ENCODE results near the gene CPZ. TPM values are rescaled to one million over a fixed set of nuclear protein-coding genes. Genes with fewer than 3 reads are reported as not detected.
"Not testable (repeated sequence)": the region's sequence is repeated elsewhere in the genome, so short reads cannot be mapped to it uniquely, and the experiment has no call there.

CPZ gene
- total and polyA plus RNA-seq, 2 donors, result 0.94 to 4.4 TPM

GRCh38 chr4:8618961-8619720 is 26.6 kb downstream of the CPZ start:
- Histone ChIP-seq H3K36me3 (ENCODE audit: control insufficient read depth in 2 of 2, insufficient read depth in 2 of 2, low read length in 1 of 2) (no peaks in the 10 kb centered on the region), H3K4me1 (ENCODE audit: control insufficient read depth in 2 of 2, insufficient read depth in 2 of 2, low read length in 2 of 2) (no peaks in the 10 kb centered on the region), H3K9me3 (ENCODE audit: control insufficient read depth in 2 of 2, insufficient read depth in 1 of 2, low read length in 1 of 2) (no peaks in the 10 kb centered on the region), H3K27me3 (ENCODE audit: control insufficient read depth in 2 of 2, insufficient read depth in 1 of 2, low read length in 1 of 2) (no peaks in the 10 kb centered on the region), H3K4me3 (ENCODE audit: low read length in 2 of 2) (no peak overlapping the region), H3K27ac (ENCODE audit: low read depth in 1 of 2, low read length in 1 of 2) (no peak overlapping the region)
- 94% methylated on average over 28 of the region's 28 CpGs for WGBS
- no peak for DNase-seq (ENCODE audit: low read depth in 6 of 9, low spot score in 9 of 9)

DNA sequence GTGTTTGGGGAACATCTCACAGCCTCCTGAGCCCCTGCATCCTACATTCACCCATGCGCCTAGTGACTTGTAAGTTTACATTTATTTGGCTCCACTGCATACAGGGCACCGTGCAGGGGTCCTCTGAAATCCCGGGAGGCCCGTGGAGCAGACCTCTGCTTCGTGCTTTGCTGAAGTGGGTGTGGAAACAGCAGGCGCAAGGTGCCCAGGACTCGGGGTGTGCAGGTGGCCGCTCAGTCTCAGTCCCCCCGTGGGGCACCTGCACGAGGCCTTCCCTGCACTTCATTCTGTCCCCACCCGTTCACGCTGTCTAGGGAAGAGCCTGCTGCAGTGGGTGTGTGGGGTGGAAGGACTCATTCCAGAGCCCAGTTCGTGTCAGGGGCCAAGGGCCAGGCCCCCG is 28.6 kb downstream of the CPZ start:
- WGBS, result 90% methylated on average over 13 of the region's 14 CpGs
- H3K9me3 ChIP-seq (ENCODE audit: control insufficient read depth in 2 of 2, insufficient read depth in 1 of 2, low read length in 1 of 2); DNase-seq (ENCODE audit: low read depth in 6 of 9, low spot score in 9 of 9); H3K36me3 ChIP-seq (ENCODE audit: control insufficient read depth in 2 of 2, insufficient read depth in 2 of 2, low read length in 1 of 2); H3K4me3 ChIP-seq (ENCODE audit: low read length in 2 of 2); H3K27me3 ChIP-seq (ENCODE audit: control insufficient read depth in 2 of 2, insufficient read depth in 1 of 2, low read length in 1 of 2); H3K4me1 ChIP-seq (ENCODE audit: control insufficient read depth in 2 of 2, insufficient read depth in 2 of 2, low read length in 2 of 2); H3K27ac ChIP-seq (ENCODE audit: low read depth in 1 of 2, low read length in 1 of 2): not testable (repeated sequence)

- not testable (repeated sequence) for H3K4me1 ChIP-seq (ENCODE audit: control insufficient read depth in 2 of 2, insufficient read depth in 2 of 2, low read length in 2 of 2); H3K36me3 ChIP-seq (ENCODE audit: control insufficient read depth in 2 of 2, insufficient read depth in 2 of 2, low read length in 1 of 2); H3K4me3 ChIP-seq (ENCODE audit: low read length in 2 of 2); DNase-seq (ENCODE audit: low read depth in 6 of 9, low spot score in 9 of 9); H3K9me3 ChIP-seq (ENCODE audit: control insufficient read depth in 2 of 2, insufficient read depth in 1 of 2, low read length in 1 of 2); H3K27ac ChIP-seq (ENCODE audit: low read depth in 1 of 2, low read length in 1 of 2); H3K27me3 ChIP-seq (ENCODE audit: control insufficient read depth in 2 of 2, insufficient read depth in 1 of 2, low read length in 1 of 2)
- WGBS, result no CpG with 5 or more reads among the region's 29 CpGs
Observed at GRCh38 chr4:8624601-8625272, 32.2 kb downstream of the CPZ start.

DNA sequence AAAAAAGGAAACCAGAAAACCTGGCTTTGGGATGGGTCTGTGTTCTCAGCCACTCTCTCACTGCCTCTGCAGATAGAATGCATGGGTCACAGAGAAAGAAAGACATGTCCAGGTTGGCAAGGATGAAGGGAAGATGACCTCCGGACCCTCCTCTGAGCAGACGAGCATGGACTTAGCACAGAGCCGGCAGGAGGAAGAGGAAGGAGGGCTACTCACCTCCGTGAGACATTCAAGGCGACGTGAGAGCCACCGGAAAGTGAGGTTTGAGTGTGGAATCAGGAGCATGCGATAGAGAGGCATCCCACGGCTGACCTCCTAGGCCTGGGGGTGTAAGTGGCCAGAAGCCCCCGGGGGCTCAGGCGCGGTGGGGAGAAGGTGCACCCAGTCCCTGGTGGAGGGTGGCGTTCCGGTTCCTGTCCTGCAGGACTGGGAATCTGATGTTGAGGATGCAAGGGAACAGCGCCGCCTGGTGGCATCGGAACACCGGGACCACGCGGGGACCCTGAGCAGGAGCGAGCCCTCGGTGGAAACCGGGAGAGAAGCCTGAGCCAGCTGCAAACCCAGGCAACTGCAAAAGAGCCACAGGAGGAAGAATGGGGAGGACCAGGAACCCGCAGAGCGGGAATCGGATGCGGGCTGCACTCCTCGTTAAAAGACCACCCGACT is 37.8 kb downstream of the CPZ start:
- H3K27ac ChIP-seq (ENCODE audit: low read depth in 1 of 2, low read length in 1 of 2); H3K36me3 ChIP-seq (ENCODE audit: control insufficient read depth in 2 of 2, insufficient read depth in 2 of 2, low read length in 1 of 2); H3K9me3 ChIP-seq (ENCODE audit: control insufficient read depth in 2 of 2, insufficient read depth in 1 of 2, low read length in 1 of 2); H3K27me3 ChIP-seq (ENCODE audit: control insufficient read depth in 2 of 2, insufficient read depth in 1 of 2, low read length in 1 of 2); H3K4me1 ChIP-seq (ENCODE audit: control insufficient read depth in 2 of 2, insufficient read depth in 2 of 2, low read length in 2 of 2); H3K4me3 ChIP-seq (ENCODE audit: low read length in 2 of 2); DNase-seq (ENCODE audit: low read depth in 6 of 9, low spot score in 9 of 9): not testable (repeated sequence)
- WGBS, result no CpG with 5 or more reads among the region's 29 CpGs

GRCh38 chr4:8631896-8632295 is 39.3 kb downstream of the CPZ start:
- H3K4me1 ChIP-seq (ENCODE audit: control insufficient read depth in 2 of 2, insufficient read depth in 2 of 2, low read length in 2 of 2); H3K4me3 ChIP-seq (ENCODE audit: low read length in 2 of 2); H3K27ac ChIP-seq (ENCODE audit: low read depth in 1 of 2, low read length in 1 of 2); H3K36me3 ChIP-seq (ENCODE audit: control insufficient read depth in 2 of 2, insufficient read depth in 2 of 2, low read length in 1 of 2); H3K27me3 ChIP-seq (ENCODE audit: control insufficient read depth in 2 of 2, insufficient read depth in 1 of 2, low read length in 1 of 2); DNase-seq (ENCODE audit: low read depth in 6 of 9, low spot score in 9 of 9); H3K9me3 ChIP-seq (ENCODE audit: control insufficient read depth in 2 of 2, insufficient read depth in 1 of 2, low read length in 1 of 2): not testable (repeated sequence)
- WGBS, result 94% methylated on average over 5 of the region's 6 CpGs

DNA sequence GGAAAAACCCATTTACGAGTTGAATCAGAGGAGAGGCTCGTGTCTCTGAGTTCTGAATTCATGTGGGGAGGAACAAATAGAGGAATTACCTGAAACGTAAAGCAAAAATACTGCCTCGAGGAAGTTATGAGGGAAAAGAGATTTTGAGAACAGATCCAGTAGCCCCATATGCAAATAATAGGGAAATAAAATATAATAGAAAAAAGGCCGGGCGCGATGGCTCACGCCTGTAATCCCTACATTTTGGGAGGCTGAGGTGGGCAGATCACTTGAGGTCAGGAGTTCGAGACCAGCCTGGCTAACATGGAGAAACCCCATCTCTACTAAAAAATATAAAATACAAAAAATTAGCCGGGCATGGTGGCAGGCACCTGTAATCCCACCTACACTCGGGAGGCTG is 42.2 kb downstream of the CPZ start:
- not testable (repeated sequence) for H3K27ac ChIP-seq (ENCODE audit: low read depth in 1 of 2, low read length in 1 of 2); H3K36me3 ChIP-seq (ENCODE audit: control insufficient read depth in 2 of 2, insufficient read depth in 2 of 2, low read length in 1 of 2); H3K4me3 ChIP-seq (ENCODE audit: low read length in 2 of 2); H3K27me3 ChIP-seq (ENCODE audit: control insufficient read depth in 2 of 2, insufficient read depth in 1 of 2, low read length in 1 of 2); DNase-seq (ENCODE audit: low read depth in 6 of 9, low spot score in 9 of 9); H3K4me1 ChIP-seq (ENCODE audit: control insufficient read depth in 2 of 2, insufficient read depth in 2 of 2, low read length in 2 of 2); H3K9me3 ChIP-seq (ENCODE audit: control insufficient read depth in 2 of 2, insufficient read depth in 1 of 2, low read length in 1 of 2)
- WGBS, result 78% methylated on average over 6 of the region's 11 CpGs

DNA sequence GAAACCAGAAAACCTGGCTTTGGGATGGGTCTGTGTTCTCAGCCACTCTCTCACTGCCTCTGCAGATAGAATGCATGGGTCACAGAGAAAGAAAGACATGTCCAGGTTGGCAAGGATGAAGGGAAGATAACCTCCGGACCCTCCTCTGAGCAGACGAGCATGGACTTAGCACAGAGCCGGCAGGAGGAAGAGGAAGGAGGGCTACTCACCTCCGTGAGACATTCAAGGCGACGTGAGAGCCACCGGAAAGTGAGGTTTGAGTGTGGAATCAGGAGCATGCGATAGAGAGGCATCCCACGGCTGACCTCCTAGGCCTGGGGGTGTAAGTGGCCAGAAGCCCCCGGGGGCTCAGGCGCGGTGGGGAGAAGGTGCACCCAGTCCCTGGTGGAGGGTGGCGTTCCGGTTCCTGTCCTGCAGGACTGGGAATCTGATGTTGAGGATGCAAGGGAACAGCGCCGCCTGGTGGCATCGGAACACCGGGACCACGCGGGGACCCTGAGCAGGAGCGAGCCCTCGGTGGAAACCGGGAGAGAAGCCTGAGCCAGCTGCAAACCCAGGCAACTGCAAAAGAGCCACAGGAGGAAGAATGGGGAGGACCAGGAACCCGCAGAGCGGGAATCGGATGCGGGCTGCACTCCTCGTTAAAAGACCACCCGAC is 43.5 kb downstream of the CPZ start:
- H3K27ac ChIP-seq (ENCODE audit: low read depth in 1 of 2, low read length in 1 of 2); H3K27me3 ChIP-seq (ENCODE audit: control insufficient read depth in 2 of 2, insufficient read depth in 1 of 2, low read length in 1 of 2); H3K4me3 ChIP-seq (ENCODE audit: low read length in 2 of 2); DNase-seq (ENCODE audit: low read depth in 6 of 9, low spot score in 9 of 9); H3K36me3 ChIP-seq (ENCODE audit: control insufficient read depth in 2 of 2, insufficient read depth in 2 of 2, low read length in 1 of 2); H3K9me3 ChIP-seq (ENCODE audit: control insufficient read depth in 2 of 2, insufficient read depth in 1 of 2, low read length in 1 of 2); H3K4me1 ChIP-seq (ENCODE audit: control insufficient read depth in 2 of 2, insufficient read depth in 2 of 2, low read length in 2 of 2): not testable (repeated sequence)
- no CpG with 5 or more reads among the region's 29 CpGs for WGBS

GRCh38 chr4:8637456-8637984 is 45.0 kb downstream of the CPZ start:
- Histone ChIP-seq H3K27ac (ENCODE audit: low read depth in 1 of 2, low read length in 1 of 2) (no peak overlapping the region), H3K27me3 (ENCODE audit: control insufficient read depth in 2 of 2, insufficient read depth in 1 of 2, low read length in 1 of 2) (no peaks in the 10 kb centered on the region), H3K4me1 (ENCODE audit: control insufficient read depth in 2 of 2, insufficient read depth in 2 of 2, low read length in 2 of 2) (no peaks in the 10 kb centered on the region), H3K9me3 (ENCODE audit: control insufficient read depth in 2 of 2, insufficient read depth in 1 of 2, low read length in 1 of 2) (no peaks in the 10 kb centered on the region), H3K36me3 (ENCODE audit: control insufficient read depth in 2 of 2, insufficient read depth in 2 of 2, low read length in 1 of 2) (no peaks in the 10 kb centered on the region), H3K4me3 (ENCODE audit: low read length in 2 of 2) (no peak overlapping the region)
- WGBS, result 86% methylated on average over 2 of the region's 2 CpGs
- DNase-seq (ENCODE audit: low read depth in 6 of 9, low spot score in 9 of 9), result no peak

GRCh38 chr4:8639021-8639420 is 46.5 kb downstream of the CPZ start:
- Histone ChIP-seq H3K4me3 (ENCODE audit: low read length in 2 of 2) (no peak overlapping the region), H3K27ac (ENCODE audit: low read depth in 1 of 2, low read length in 1 of 2) (no peak overlapping the region), H3K36me3 (ENCODE audit: control insufficient read depth in 2 of 2, insufficient read depth in 2 of 2, low read length in 1 of 2) (no peaks in the 10 kb centered on the region), H3K27me3 (ENCODE audit: control insufficient read depth in 2 of 2, insufficient read depth in 1 of 2, low read length in 1 of 2) (no peaks in the 10 kb centered on the region), H3K4me1 (ENCODE audit: control insufficient read depth in 2 of 2, insufficient read depth in 2 of 2, low read length in 2 of 2) (no peaks in the 10 kb centered on the region), H3K9me3 (ENCODE audit: control insufficient read depth in 2 of 2, insufficient read depth in 1 of 2, low read length in 1 of 2) (no peaks in the 10 kb centered on the region)
- WGBS, result 81% methylated on average over 10 of the region's 10 CpGs
- no peak for DNase-seq (ENCODE audit: low read depth in 6 of 9, low spot score in 9 of 9)
